ENCODE measurements around the gene HYAL2. TPM values are rescaled to one million over a fixed set of nuclear protein-coding genes. Genes with fewer than 3 reads are reported as not detected.

HYAL2 gene
- total and polyA plus RNA-seq, 9 donors, result 10.9 to 81.6 (median 41.2) TPM

GRCh38 chr3:50327943-50328691 is 5.6 kb upstream of the HYAL2 start, which contains the start of gene TUSC2:
TUSC2 (minus strand) TSS chr3:50328223; CDS start chr3:50328099, 124 bp downstream.
- Histone ChIP-seq H3K27ac (peak within 1 kb of the TSS; percentile 34 to 60), H3K9me3 (no peaks in the 10 kb centered on the region), H3K4me1 (ENCODE audit: insufficient read depth) (peaks cover 6% of the 10 kb centered on the region), H3K36me3 (no peaks in the 10 kb centered on the region), H3K4me3 (peak within 1 kb of the TSS; percentile 84), H3K27me3 (no peaks in the 10 kb centered on the region)
- 1 to 2% (median 1%) methylated on average over 43 to 55 of the region's 55 CpGs for WGBS, 3 donors
- intact Hi-C loops (cut with DNase I), result loop anchor here in 1 of 4 donors (10.0 kb wide), 1 partner anchor 63 kb away; the partner anchor contains the start of gene SEMA3B
- DNase-seq, result peak; percentile 95 to 98 (median 97)
- TF ChIP-seq CTCF (IDR thresholded peaks at IDR 0.05), result no peak
- peak; percentile 66 for TF ChIP-seq POLR2A (IDR thresholded peaks at IDR 0.05)
- no peak for TF ChIP-seq EP300 (IDR thresholded peaks at IDR 0.05)

- H3K27me3 ChIP-seq, result no peaks in the 10 kb centered on the region
- no peak for TF ChIP-seq CTCF (IDR thresholded peaks at IDR 0.05)
- TF ChIP-seq EP300 (IDR thresholded peaks at IDR 0.05), result no peak
- no peak for TF ChIP-seq POLR2A (IDR thresholded peaks at IDR 0.05)
- intact Hi-C loops (cut with DNase I), result loop anchor here in 1 of 4 donors (10.0 kb wide), 1 partner anchor 62 kb away; the partner anchor contains the start of gene SEMA3B
- peak overlapping the region in 1 of 2 donors; percentile 34 for H3K27ac ChIP-seq
- no peaks in the 10 kb centered on the region for H3K36me3 ChIP-seq
- 58 to 65% (median 65%) methylated on average over 4 of the region's 4 CpGs for WGBS, 3 donors
- H3K4me3 ChIP-seq, result peak overlapping the region; percentile 84
- H3K4me1 ChIP-seq (ENCODE audit: insufficient read depth), result peaks cover 9% of the 10 kb centered on the region
- peak in 1 of 5 donors; percentile 28 for DNase-seq
- H3K9me3 ChIP-seq, result no peaks in the 10 kb centered on the region
Observed at GRCh38 chr3:50327129-50327528, 4.6 kb upstream of the HYAL2 start.

- intact Hi-C loops (cut with DNase I), result loop anchor here in 1 of 4 donors (10.0 kb wide), 1 partner anchor 61 kb away; the partner anchor contains the start of gene SEMA3B
- Histone ChIP-seq H3K27ac (no peak overlapping the region), H3K36me3 (no peaks in the 10 kb centered on the region), H3K4me3 (no peak overlapping the region), H3K9me3 (no peaks in the 10 kb centered on the region), H3K27me3 (no peaks in the 10 kb centered on the region), H3K4me1 (ENCODE audit: insufficient read depth) (peaks cover 9% of the 10 kb centered on the region)
- no peak for DNase-seq
- TF ChIP-seq EP300 (IDR thresholded peaks at IDR 0.05) (no peak), POLR2A (IDR thresholded peaks at IDR 0.05) (no peak), CTCF (IDR thresholded peaks at IDR 0.05) (no peak)
- 84 to 88% (median 86%) methylated on average over 8 of the region's 8 CpGs for WGBS, 3 donors
Observed at GRCh38 chr3:50326182-50326541, 3.6 kb upstream of the HYAL2 start.

GRCh38 chr3:50325497-50326181 is 3.1 kb upstream of the HYAL2 start:
- H3K9me3 ChIP-seq, result no peaks in the 10 kb centered on the region
- DNase-seq, result no peak
- peaks cover 9% of the 10 kb centered on the region for H3K4me1 ChIP-seq (ENCODE audit: insufficient read depth)
- TF ChIP-seq POLR2A (IDR thresholded peaks at IDR 0.05) (no peak), EP300 (IDR thresholded peaks at IDR 0.05) (no peak), CTCF (IDR thresholded peaks at IDR 0.05) (no peak)
- no peaks in the 10 kb centered on the region for H3K36me3 ChIP-seq
- WGBS, 3 donors, result 83 to 88% (median 85%) methylated on average over 11 of the region's 11 CpGs
- H3K27ac ChIP-seq, result no peak overlapping the region
- intact Hi-C loops (cut with DNase I), result loop anchor here in 1 of 4 donors (10.0 kb wide), 1 partner anchor 61 kb away; the partner anchor contains the start of gene SEMA3B
- no peak overlapping the region for H3K4me3 ChIP-seq
- H3K27me3 ChIP-seq, result no peaks in the 10 kb centered on the region

Data from ovary (tissue), 9 donors.